HS-5 (cell line): ENCODE data around the gene COPG2.

ENCODE experiments used
- DNase-seq: peaks from one replicate; pipeline ENCODE4 v3.0.0-alpha.2; 2012; ENCODE audit warnings: low read depth

Gene COPG2

GRCh38 chr7:130493275-130493873 is 175.2 kb downstream of the COPG2 start:
- DNase-seq: no peak

- no peak for DNase-seq
Observed at GRCh38 chr7:130492523-130493274, 175.8 kb downstream of the COPG2 start.

GRCh38 chr7:130491841-130492522 is 176.6 kb downstream of the COPG2 start, which contains the start of gene MEST:
MEST (plus strand) TSS chr7:130492085; CDS start chr7:130492314, 229 bp downstream.
- DNase-seq: no peak

GRCh38 chr7:130490888-130491804 is 177.4 kb downstream of the COPG2 start:
- DNase-seq: no peak

- DNase-seq: no peak
Observed at GRCh38 chr7:130490311-130490791, 178.2 kb downstream of the COPG2 start.

GRCh38 chr7:130489140-130489983 is 179.2 kb downstream of the COPG2 start:
- DNase-seq: no peak

GRCh38 chr7:130488392-130489139 is 180.0 kb downstream of the COPG2 start:
- no peak for DNase-seq

GRCh38 chr7:130486954-130487436 is 181.6 kb downstream of the COPG2 start:
- DNase-seq: no peak

- DNase-seq: no peak
Observed at GRCh38 chr7:130486114-130486953, 182.2 kb downstream of the COPG2 start.

- no peak for DNase-seq
Observed at GRCh38 chr7:130485734-130486113, 182.8 kb downstream of the COPG2 start.

- no peak for DNase-seq
Observed at GRCh38 chr7:130483031-130483430, 185.5 kb downstream of the COPG2 start.

- DNase-seq: no peak
Observed at GRCh38 chr7:130481898-130482297, 186.7 kb downstream of the COPG2 start.

- no peak for DNase-seq
Observed at GRCh38 chr7:130479716-130480400, 188.7 kb downstream of the COPG2 start.

- DNase-seq: no peak
Observed at GRCh38 chr7:130478991-130479390, 189.6 kb downstream of the COPG2 start.

GRCh38 chr7:130476297-130477150 is 192.0 kb downstream of the COPG2 start:
- no peak for DNase-seq

GRCh38 chr7:130475776-130476175 is 192.8 kb downstream of the COPG2 start:
- no peak for DNase-seq

- DNase-seq: no peak
Observed at GRCh38 chr7:130473876-130474275, 194.7 kb downstream of the COPG2 start.

- DNase-seq: no peak
Observed at GRCh38 chr7:130473289-130473688, 195.3 kb downstream of the COPG2 start.
